H1 (cell line): ENCODE measurements around the gene TBC1D32.

Source experiments
- CEBPB ChIP-seq: IDR thresholded peaks from 2 replicates; pipeline ENCODE4 v1.6.1; 2012; ENCODE audit warnings: low read depth, low read length
- EZH2 ChIP-seq: fragments of 200-600 bp; sonication (generic); IDR thresholded peaks from 2 replicates; pipeline ENCODE4 v1.7.1; 2012; ENCODE audit warnings: low read depth, mild to moderate bottlenecking, moderate library complexity, low read length, inconsistent platforms; ENCODE audit not compliant: severe bottlenecking
- FOSL1 ChIP-seq: IDR thresholded peaks from 2 replicates; pipeline ENCODE4 v1.6.1; 2011; ENCODE audit warnings: mild to moderate bottlenecking, low read depth, low read length, moderate library complexity; ENCODE audit not compliant: insufficient read depth
- GTF2F1 ChIP-seq: IDR thresholded peaks from 2 replicates; pipeline ENCODE4 v1.6.1; 2012; ENCODE audit warnings: low read depth, low read length, improper control_type of control experiment, borderline replicate concordance
- PHF8 ChIP-seq: fragments of 200-600 bp; sonication (generic); conservative IDR thresholded peaks from 2 replicates; pipeline ENCODE4 v1.7.1; 2012; ENCODE audit warnings: low read depth, mild to moderate bottlenecking, inconsistent platforms, low read length, moderate library complexity
- POLR2A ChIP-seq, 2 experiments: IDR thresholded peaks; 1 replicate in 1 of 2; 2 replicates in 1 of 2; pipeline ENCODE4 v1.6.1; 2011; ENCODE audit warnings: low read depth in 2 of 2, low read length in 2 of 2, mild to moderate bottlenecking in 2 of 2; ENCODE audit errors: control extremely low read depth in 1 of 2
- POLR2AphosphoS5 ChIP-seq: IDR thresholded peaks from 2 replicates; pipeline ENCODE4 v1.6.1; 2011; ENCODE audit warnings: low read depth, low read length
- POU5F1 ChIP-seq: IDR thresholded peaks from 2 replicates; pipeline ENCODE4 v1.6.1; 2011; ENCODE audit warnings: low read depth, mild to moderate bottlenecking, low read length, moderate library complexity
- TAF1 ChIP-seq: IDR thresholded peaks from 2 replicates; pipeline ENCODE4 v1.6.1; 2011; ENCODE audit warnings: mild to moderate bottlenecking, low read depth, low read length
- TF ChIP-seq, protein P1 (sequence below), 3 experiments: IDR thresholded peaks; 1 replicate in 2 of 3; 2 replicates in 1 of 3; pipeline versions ENCODE4 v1.5.1 to v1.6.1; 2011; ENCODE audit warnings: low read length in 3 of 3, mild to moderate bottlenecking in 3 of 3, inconsistent platforms in 2 of 3, low read depth in 1 of 3, moderate library complexity in 1 of 3; ENCODE audit not compliant: insufficient read depth in 1 of 3; ENCODE audit errors: control extremely low read depth in 1 of 3
- TF ChIP-seq, protein P2 (sequence below): IDR thresholded peaks from 2 replicates; pipeline ENCODE4 v1.6.1; 2012; ENCODE audit warnings: inconsistent platforms
- TF ChIP-seq, protein P3 (sequence below): IDR thresholded peaks from 2 replicates; pipeline ENCODE4 v1.6.1; 2011; ENCODE audit warnings: low read depth, mild to moderate bottlenecking, low read length; ENCODE audit not compliant: insufficient read depth

DNA sequence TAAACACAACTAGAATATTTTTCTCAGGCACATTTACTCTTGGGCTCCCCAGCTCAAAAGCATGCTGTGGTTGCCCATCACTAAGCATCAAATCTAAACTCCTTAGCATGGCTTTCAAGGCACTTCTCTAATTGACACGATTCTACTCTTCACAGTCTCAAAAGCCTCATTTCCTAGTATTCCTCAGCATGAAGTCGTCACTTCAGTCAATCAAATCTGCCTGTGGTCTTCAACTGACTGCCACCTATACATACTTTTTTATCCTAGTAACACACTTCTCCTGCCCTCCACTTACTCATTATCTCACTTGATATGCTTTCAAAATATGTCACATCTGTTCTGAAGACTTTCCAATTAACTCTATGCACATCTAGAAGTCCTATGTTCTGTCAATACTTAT is 110.3 kb downstream of the TBC1D32 start:
- TF ChIP-seq, protein P1, sequence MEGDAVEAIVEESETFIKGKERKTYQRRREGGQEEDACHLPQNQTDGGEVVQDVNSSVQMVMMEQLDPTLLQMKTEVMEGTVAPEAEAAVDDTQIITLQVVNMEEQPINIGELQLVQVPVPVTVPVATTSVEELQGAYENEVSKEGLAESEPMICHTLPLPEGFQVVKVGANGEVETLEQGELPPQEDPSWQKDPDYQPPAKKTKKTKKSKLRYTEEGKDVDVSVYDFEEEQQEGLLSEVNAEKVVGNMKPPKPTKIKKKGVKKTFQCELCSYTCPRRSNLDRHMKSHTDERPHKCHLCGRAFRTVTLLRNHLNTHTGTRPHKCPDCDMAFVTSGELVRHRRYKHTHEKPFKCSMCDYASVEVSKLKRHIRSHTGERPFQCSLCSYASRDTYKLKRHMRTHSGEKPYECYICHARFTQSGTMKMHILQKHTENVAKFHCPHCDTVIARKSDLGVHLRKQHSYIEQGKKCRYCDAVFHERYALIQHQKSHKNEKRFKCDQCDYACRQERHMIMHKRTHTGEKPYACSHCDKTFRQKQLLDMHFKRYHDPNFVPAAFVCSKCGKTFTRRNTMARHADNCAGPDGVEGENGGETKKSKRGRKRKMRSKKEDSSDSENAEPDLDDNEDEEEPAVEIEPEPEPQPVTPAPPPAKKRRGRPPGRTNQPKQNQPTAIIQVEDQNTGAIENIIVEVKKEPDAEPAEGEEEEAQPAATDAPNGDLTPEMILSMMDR (IDR thresholded peaks at IDR 0.05; ENCODE audit: control extremely low read depth in 1 of 3, insufficient read depth in 1 of 3, low read depth in 1 of 3, low read length in 3 of 3), result no peak
- TF ChIP-seq EZH2 (no peak), POLR2A (IDR thresholded peaks at IDR 0.05; ENCODE audit: control extremely low read depth in 1 of 2, low read depth in 2 of 2, low read length in 2 of 2) (no peak), TAF1 (no peak), FOSL1 (no peak), GTF2F1 (no peak), PHF8 (no peak), CEBPB (no peak), POU5F1 (no peak), POLR2AphosphoS5 (no peak)
- TF ChIP-seq, protein P2, sequence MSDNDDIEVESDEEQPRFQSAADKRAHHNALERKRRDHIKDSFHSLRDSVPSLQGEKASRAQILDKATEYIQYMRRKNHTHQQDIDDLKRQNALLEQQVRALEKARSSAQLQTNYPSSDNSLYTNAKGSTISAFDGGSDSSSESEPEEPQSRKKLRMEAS, result no peak
- TF ChIP-seq, protein P3, sequence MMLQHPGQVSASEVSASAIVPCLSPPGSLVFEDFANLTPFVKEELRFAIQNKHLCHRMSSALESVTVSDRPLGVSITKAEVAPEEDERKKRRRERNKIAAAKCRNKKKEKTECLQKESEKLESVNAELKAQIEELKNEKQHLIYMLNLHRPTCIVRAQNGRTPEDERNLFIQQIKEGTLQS, result no peak
